Motor neuron (in vitro differentiated cells): ENCODE data around the gene XPOT. TPM values are rescaled to one million over a fixed set of nuclear protein-coding genes. Genes with fewer than 3 reads are reported as not detected.
"Not testable (repeated sequence)": the region's sequence is repeated elsewhere in the genome, so short reads cannot be mapped to it uniquely, and the experiment has no call there.

Source experiments
- ATAC-seq, 8 experiments: fragments of 200-7000 bp; cut with Tn5 transposase; replicated peaks in 6 of 8; 2 replicates each; pipeline ENCODE4 v1.8.0; 2021; ENCODE audit warnings: mild to moderate bottlenecking in 8 of 8, moderate library complexity in 8 of 8
- H3K27ac ChIP-seq, 2 donors: fragments of 250-450 bp; sonication (Bioruptor Pico); 2 replicates each; pipeline ENCODE4 v1.9.0; 2021; ENCODE audit warnings: antibody characterized with exemption in 2 of 2, mild to moderate bottlenecking in 2 of 2, moderate library complexity in 1 of 2
- H3K4me1 ChIP-seq, 2 donors: fragments of 250-450 bp; sonication (Bioruptor Pico); replicated peaks in 1 of 2; 2 replicates each; pipeline ENCODE4 v1.6.1; 2021; ENCODE audit warnings: antibody characterized with exemption in 2 of 2, mild to moderate bottlenecking in 2 of 2, moderate library complexity in 1 of 2
- H3K4me3 ChIP-seq, 5 donors: fragments of 250-450 bp; sonication (Bioruptor Pico); 2 replicates each; pipeline ENCODE4 v1.9.0; 2021; ENCODE audit warnings: antibody characterized with exemption in 5 of 5, mild to moderate bottlenecking in 5 of 5, moderate library complexity in 4 of 5
- WGBS, 10 experiments: fragments of 450-650 bp; shearing (Covaris generic); methylation state at CpG; one replicate each; pipeline ENCODE4 v1.0.0; 2022; 5-methylcytosine and 5-hydroxymethylcytosine counted together
- in situ Hi-C, 9 experiments: fragments of 400-800 bp; cut with MboI; loops; one replicate each; pipeline ENCODE4 v1.15.0; 2021; ENCODE audit warnings: low sequenced_read_pairs in 9 of 9, low pct_unique_long_range_greater_than_20kb in 2 of 9; ENCODE audit not compliant: unreplicated experiment in 9 of 9
- total RNA-seq, 8 experiments: library from RNA; unstranded; fragments of 300-600 nt; gene quantifications; 2 replicates each; pipeline versions ENCODE4 v1.2.3 to v1.2.4, GENCODE V29; 2022

The XPOT gene
- total RNA-seq: 100 to 1,000 TPM in 2 of 8 experiments, 10 to 100 TPM in 6; 56.6 to 145 (median 74.6) TPM

GRCh38 chr12:64403707-64404469 is at the start of gene XPOT:
TSS of gene XPOT (plus strand) at chr12:64404392. CDS start at chr12:64410036, 5,644 bp downstream.
- in situ Hi-C loops: no loop called here
- H3K4me3 ChIP-seq: peak within 1 kb of the TSS; percentile 62 to 90 (median 81)
- peaks cover 31 to 39% of the 10 kb centered on the region in 2 donors for H3K4me1 ChIP-seq
- ATAC-seq: peak; percentile 81 to 91 (median 84)
- peak within 1 kb of the TSS; percentile 98 to 100 for H3K27ac ChIP-seq
- WGBS, 10 experiments: 0 to 100% (median 44%) methylated on average over 2 to 18 of the region's 60 CpGs; no CpG with 5 or more reads in 3 of the 10 experiments

GRCh38 chr12:64356209-64356608 is 48.0 kb upstream of the XPOT start:
- H3K4me3 ChIP-seq, in situ Hi-C loops, H3K27ac ChIP-seq, ATAC-seq, H3K4me1 ChIP-seq: not testable (repeated sequence)
- 13 to 100% (median 83%) methylated on average over 1 to 2 of the region's 2 CpGs; no CpG with 5 or more reads in 1 of the 10 experiments for WGBS, 10 experiments

GRCh38 chr12:64361173-64361572 is 43.0 kb upstream of the XPOT start:
- not testable (repeated sequence) for ATAC-seq, H3K4me1 ChIP-seq

GRCh38 chr12:64362721-64363305 is 41.4 kb upstream of the XPOT start:
- no peak overlapping the region for H3K4me3 ChIP-seq
- 83 to 100% (median 96%) methylated on average over 1 to 4 of the region's 4 CpGs; no CpG with 5 or more reads in 4 of the 10 experiments for WGBS, 10 experiments

More at GRCh38 chr12:64361173-64361572, 43.0 kb upstream of the XPOT start:
- H3K4me3 ChIP-seq, in situ Hi-C loops, H3K27ac ChIP-seq: not testable (repeated sequence)
- WGBS, 10 experiments: 58 to 100% (median 86%) methylated on average over 1 to 3 of the region's 3 CpGs; no CpG with 5 or more reads in 3 of the 10 experiments

GRCh38 chr12:64383675-64384074 is 20.5 kb upstream of the XPOT start:
- no peak overlapping the region for H3K4me3 ChIP-seq
- H3K27ac ChIP-seq: no peak overlapping the region
- no peak for ATAC-seq
- H3K4me1 ChIP-seq: no peaks in the 10 kb centered on the region
- WGBS, 10 experiments: 70 to 100% (median 100%) methylated on average over 1 of the region's 1 CpG; no CpG with 5 or more reads in 5 of the 10 experiments
- in situ Hi-C loops: loop anchor here in 3 of 9 experiments (25.0 kb wide), 1 partner anchor 546 kb away; the partner anchor contains the start of gene SRGAP1 (in 3 of the 3)

More at GRCh38 chr12:64362721-64363305, 41.4 kb upstream of the XPOT start:
- ATAC-seq: peak in 2 of 8 experiments; percentile 31 to 52
- in situ Hi-C loops: no loop called here
- H3K4me1 ChIP-seq: no peaks in the 10 kb centered on the region
- no peak overlapping the region for H3K27ac ChIP-seq

- in situ Hi-C loops: loop anchor here in 3 of 9 experiments (25.0 kb wide), 1 partner anchor 548 kb away; the partner anchor contains the start of gene SRGAP1 (in 3 of the 3)
- ATAC-seq: no peak
- no peak overlapping the region for H3K4me3 ChIP-seq
Measured at GRCh38 chr12:64385019-64385418, 19.2 kb upstream of the XPOT start.

GRCh38 chr12:64385468-64385867 is 18.7 kb upstream of the XPOT start:
- 0 to 100% (median 63%) methylated on average over 1 to 2 of the region's 2 CpGs; no CpG with 5 or more reads in 3 of the 10 experiments for WGBS, 10 experiments
- ATAC-seq: peak in 3 of 8 experiments; percentile 69 to 77 (median 69)
- in situ Hi-C loops: loop anchor here in 3 of 9 experiments (25.0 kb wide), 1 partner anchor 548 kb away; the partner anchor contains the start of gene SRGAP1 (in 3 of the 3)
- Histone ChIP-seq H3K4me3 (no peak overlapping the region), H3K27ac (no peak overlapping the region), H3K4me1 (no peaks in the 10 kb centered on the region)

More at GRCh38 chr12:64385019-64385418, 19.2 kb upstream of the XPOT start:
- WGBS, 10 experiments: 20 to 100% (median 98%) methylated on average over 1 to 3 of the region's 3 CpGs; no CpG with 5 or more reads in 2 of the 10 experiments
- H3K27ac ChIP-seq: no peak overlapping the region
- H3K4me1 ChIP-seq: no peaks in the 10 kb centered on the region

GRCh38 chr12:64387197-64387816 is 16.9 kb upstream of the XPOT start:
- Histone ChIP-seq H3K4me3 (no peak overlapping the region), H3K4me1 (no peaks in the 10 kb centered on the region), H3K27ac (no peak overlapping the region)
- in situ Hi-C loops: loop anchor here in 3 of 9 experiments (25.0 kb wide), 1 partner anchor 550 kb away; the partner anchor contains the start of gene SRGAP1 (in 3 of the 3)
- ATAC-seq: no peak
- WGBS, 10 experiments: 77 to 100% (median 93%) methylated on average over 1 to 5 of the region's 6 CpGs; no CpG with 5 or more reads in 1 of the 10 experiments

- H3K27ac ChIP-seq: no peak overlapping the region
- ATAC-seq: no peak
- in situ Hi-C loops: loop anchor here in 3 of 9 experiments (25.0 kb wide), 1 partner anchor 552 kb away; the partner anchor contains the start of gene SRGAP1 (in 3 of the 3)
- no peak overlapping the region for H3K4me3 ChIP-seq
- H3K4me1 ChIP-seq: no peaks in the 10 kb centered on the region
- WGBS, 10 experiments: 60 to 100% (median 91%) methylated on average over 1 to 17 of the region's 18 CpGs; no CpG with 5 or more reads in 2 of the 10 experiments
Measured at GRCh38 chr12:64389154-64389553, 15.0 kb upstream of the XPOT start.

- 35 to 61% methylated on average over 11 to 37 of the region's 66 CpGs; no CpG with 5 or more reads in 8 of the 10 experiments for WGBS, 10 experiments
- Histone ChIP-seq H3K4me3 (no peak within 1 kb of the TSS), H3K4me1 (no peaks in the 10 kb centered on the region), H3K27ac (no peak within 1 kb of the TSS)
- in situ Hi-C loops: loop anchor here in 3 of 9 experiments (5.0 to 25.0 kb wide), 2 partner anchors 118 to 553 kb away; partner anchors contain the start of gene SRGAP1 (in 3 of the 3)
- peak in 3 of 8 experiments; percentile 72 to 85 (median 78) for ATAC-seq
Measured at GRCh38 chr12:64390275-64390851, 13.8 kb upstream of the XPOT start, which contains the start of gene C12orf56. TSS of gene C12orf56 (minus strand) at chr12:64390758. CDS start at chr12:64390565, 193 bp downstream.

- in situ Hi-C loops: loop anchor here in 3 of 9 experiments (5.0 to 25.0 kb wide), 2 partner anchors 120 to 555 kb away; partner anchors contain the start of gene SRGAP1 (in 3 of the 3)
- Histone ChIP-seq H3K27ac (no peak overlapping the region), H3K4me1 (no peaks in the 10 kb centered on the region), H3K4me3 (no peak overlapping the region)
- 17 to 100% (median 63%) methylated on average over 1 to 3 of the region's 3 CpGs; no CpG with 5 or more reads in 3 of the 10 experiments for WGBS, 10 experiments
- peak in 3 of 8 experiments; percentile 45 to 63 (median 57) for ATAC-seq
Measured at GRCh38 chr12:64392221-64392620, 12.0 kb upstream of the XPOT start.
